K562 (cell line): Measurements from ENCODE around the gene SEZ6. TPM values are rescaled to one million over a fixed set of nuclear protein-coding genes. Genes with fewer than 3 reads are reported as not detected.

Experiments
- FOSL1 ChIP-seq: fragments of 200-800 bp; sonication (Bioruptor generic); conservative IDR thresholded peaks from 2 replicates; pipeline ENCODE4 v1.6.1; 2016; ENCODE audit warnings: missing genetic modification characterization, missing compliant biosample characterization
- HEY1 ChIP-seq: fragments of 250-450 bp; sonication (Bioruptor Pico); IDR thresholded peaks from 2 replicates; pipeline ENCODE4 v1.5.0; 2020; ENCODE audit warnings: mild to moderate bottlenecking, moderate library complexity, borderline replicate concordance
- HNRNPK ChIP-seq: fragments of 200-400 bp; formaldehyde crosslinking; IDR thresholded peaks from one replicate; pipeline ENCODE4 v1.6.1; 2018; ENCODE audit warnings: mild to moderate bottlenecking, low read depth, low read length; ENCODE audit not compliant: poor library complexity, severe bottlenecking
- JUN ChIP-seq, 2 experiments: sonication (generic) in 1 of 2; formaldehyde crosslinking in 1 of 2; IDR thresholded peaks; 2 replicates each; pipeline versions ENCODE4 v1.6.1 to v1.8.0; 2012 to 2022; ENCODE audit warnings: borderline replicate concordance in 2 of 2, mild to moderate bottlenecking in 2 of 2, improper control_type of control experiment in 1 of 2, low read depth in 1 of 2, low read length in 1 of 2, missing genetic modification reagents in 1 of 2
- JUND ChIP-seq, 2 experiments: IDR thresholded peaks; 2 replicates in 1 of 2; 3 replicates in 1 of 2; pipeline ENCODE4 v1.6.1; 2011; ENCODE audit warnings: borderline replicate concordance in 2 of 2, low read depth in 2 of 2, low read length in 2 of 2, improper control_type of control experiment in 1 of 2, missing biosample characterization in 1 of 2, missing genetic modification characterization in 1 of 2, missing genetic modification reagents in 1 of 2
- PTTG1 ChIP-seq: fragments of 450-650 bp; IDR thresholded peaks from 2 replicates; pipeline ENCODE4 v1.6.1; 2016; ENCODE audit warnings: low read depth, mild to moderate bottlenecking, missing genetic modification characterization, missing compliant biosample characterization
- USF1 ChIP-seq: sonication (generic); formaldehyde crosslinking; IDR thresholded peaks from 2 replicates; pipeline ENCODE4 v1.9.0; 2022; ENCODE audit warnings: mild to moderate bottlenecking, missing genetic modification reagents
- ZFP1 ChIP-seq: fragments of 450-650 bp; formaldehyde crosslinking; IDR thresholded peaks from 2 replicates; pipeline ENCODE4 v1.4.0; 2020; ENCODE audit warnings: mild to moderate bottlenecking, mixed read lengths
- ZNF507 ChIP-seq: conservative IDR thresholded peaks from 2 replicates; pipeline ENCODE4 v1.6.1; 2017; ENCODE audit warnings: missing genetic modification characterization, missing compliant biosample characterization
- polyA plus RNA-seq, 8 experiments: library from polyadenylated mRNA; depleted of rRNA in 4 of 8; stranded (reverse) in 5 of 8; unstranded in 3 of 8; fragments of >200 nt; fragmentation: Nextera tagmentation in 2 of 8; fragmentation: Illumina TruSeq in 1 of 8; extraction: Ambion mirVana in 2 of 8; extraction: Trizol in 1 of 8; gene quantifications; 2 replicates each; pipeline versions ENCODE4 v1.2.1 to v1.2.3, GENCODE V29; 2011 to 2014; ENCODE audit warnings: inconsistent platforms in 1 of 8, missing spikeins in 1 of 8
- total RNA-seq, 7 experiments: library from RNA; depleted of rRNA in 6 of 7; stranded (reverse); fragments of >200 nt in 6 of 7; fragmentation: Illumina TruSeq in 2 of 7; extraction: Trizol in 2 of 7; gene quantifications; 2 replicates each; pipeline versions ENCODE4 v1.2.1 to v1.2.3, GENCODE V29; 2011 to 2021; ENCODE audit warnings: low replicate concordance in 1 of 7
- TF ChIP-seq, protein P1 (sequence below): fragments of 450-650 bp; formaldehyde crosslinking; IDR thresholded peaks from 2 replicates; pipeline ENCODE4 v1.4.0; 2020; ENCODE audit warnings: mild to moderate bottlenecking, moderate library complexity
- TF ChIP-seq, protein P2 (sequence below), 2 experiments: fragments of 200-800 bp in 1 of 2; sonication (Bioruptor generic) in 1 of 2; sonication (generic) in 1 of 2; formaldehyde crosslinking in 1 of 2; IDR thresholded peaks in 1 of 2; conservative IDR thresholded peaks in 1 of 2; 2 replicates each; pipeline versions ENCODE4 v1.5.0 to v1.6.1; 2016 to 2020; ENCODE audit warnings: missing compliant biosample characterization in 1 of 2, missing genetic modification characterization in 1 of 2, missing genetic modification reagents in 1 of 2
- TF ChIP-seq, protein P3 (sequence below), 3 experiments: IDR thresholded peaks in 2 of 3; conservative IDR thresholded peaks in 1 of 3; 2 replicates each; pipeline ENCODE4 v1.5.1; 2011 to 2012; ENCODE audit warnings: low read length in 3 of 3, mild to moderate bottlenecking in 3 of 3, control low read depth in 2 of 3, improper control_type of control experiment in 1 of 3, inconsistent platforms in 1 of 3, low read depth in 1 of 3, mixed read lengths in 1 of 3, moderate library complexity in 1 of 3; ENCODE audit not compliant: insufficient read depth in 2 of 3

The SEZ6 gene
- total and polyA plus RNA-seq, 9 of the 15 experiments (the other 6 are each of a cell fraction or from before 2014, with no cell fraction given): not detected

- TF ChIP-seq, protein P1, sequence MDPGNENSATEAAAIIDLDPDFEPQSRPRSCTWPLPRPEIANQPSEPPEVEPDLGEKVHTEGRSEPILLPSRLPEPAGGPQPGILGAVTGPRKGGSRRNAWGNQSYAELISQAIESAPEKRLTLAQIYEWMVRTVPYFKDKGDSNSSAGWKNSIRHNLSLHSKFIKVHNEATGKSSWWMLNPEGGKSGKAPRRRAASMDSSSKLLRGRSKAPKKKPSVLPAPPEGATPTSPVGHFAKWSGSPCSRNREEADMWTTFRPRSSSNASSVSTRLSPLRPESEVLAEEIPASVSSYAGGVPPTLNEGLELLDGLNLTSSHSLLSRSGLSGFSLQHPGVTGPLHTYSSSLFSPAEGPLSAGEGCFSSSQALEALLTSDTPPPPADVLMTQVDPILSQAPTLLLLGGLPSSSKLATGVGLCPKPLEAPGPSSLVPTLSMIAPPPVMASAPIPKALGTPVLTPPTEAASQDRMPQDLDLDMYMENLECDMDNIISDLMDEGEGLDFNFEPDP (CRISPR knock-in tag): no peak
- TF ChIP-seq ZNF507 (tag) (no peak), ZFP1 (no peak), USF1 (CRISPR knock-in tag) (no peak), JUN (IDR thresholded peaks at IDR 0.05; ENCODE audit: borderline replicate concordance, low read depth, low read length) (peak; percentile 25; the same call in 1 of the 2 replicates), JUN (CRISPR knock-in tag; IDR thresholded peaks at IDR 0.05; ENCODE audit: borderline replicate concordance) (no peak), PTTG1 (tag) (no peak), HEY1 (no peak), HNRNPK (peak; percentile 90), FOSL1 (no peak), JUND (IDR thresholded peaks at IDR 0.05; ENCODE audit: borderline replicate concordance, low read depth, low read length) (peak; percentile 30; the same call in 1 of the 2 replicates), JUND (tag; IDR thresholded peaks at IDR 0.05; ENCODE audit: borderline replicate concordance, low read depth, low read length) (no peak)
- TF ChIP-seq, protein P2, sequence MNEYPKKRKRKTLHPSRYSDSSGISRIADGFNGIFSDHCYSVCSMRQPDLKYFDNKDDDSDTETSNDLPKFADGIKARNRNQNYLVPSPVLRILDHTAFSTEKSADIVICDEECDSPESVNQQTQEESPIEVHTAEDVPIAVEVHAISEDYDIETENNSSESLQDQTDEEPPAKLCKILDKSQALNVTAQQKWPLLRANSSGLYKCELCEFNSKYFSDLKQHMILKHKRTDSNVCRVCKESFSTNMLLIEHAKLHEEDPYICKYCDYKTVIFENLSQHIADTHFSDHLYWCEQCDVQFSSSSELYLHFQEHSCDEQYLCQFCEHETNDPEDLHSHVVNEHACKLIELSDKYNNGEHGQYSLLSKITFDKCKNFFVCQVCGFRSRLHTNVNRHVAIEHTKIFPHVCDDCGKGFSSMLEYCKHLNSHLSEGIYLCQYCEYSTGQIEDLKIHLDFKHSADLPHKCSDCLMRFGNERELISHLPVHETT (CRISPR knock-in tag; conservative IDR thresholded peaks at IDR 0.05 in 1 of 2, IDR thresholded peaks at IDR 0.05 in 1 of 2): no peak
- TF ChIP-seq, protein P3, sequence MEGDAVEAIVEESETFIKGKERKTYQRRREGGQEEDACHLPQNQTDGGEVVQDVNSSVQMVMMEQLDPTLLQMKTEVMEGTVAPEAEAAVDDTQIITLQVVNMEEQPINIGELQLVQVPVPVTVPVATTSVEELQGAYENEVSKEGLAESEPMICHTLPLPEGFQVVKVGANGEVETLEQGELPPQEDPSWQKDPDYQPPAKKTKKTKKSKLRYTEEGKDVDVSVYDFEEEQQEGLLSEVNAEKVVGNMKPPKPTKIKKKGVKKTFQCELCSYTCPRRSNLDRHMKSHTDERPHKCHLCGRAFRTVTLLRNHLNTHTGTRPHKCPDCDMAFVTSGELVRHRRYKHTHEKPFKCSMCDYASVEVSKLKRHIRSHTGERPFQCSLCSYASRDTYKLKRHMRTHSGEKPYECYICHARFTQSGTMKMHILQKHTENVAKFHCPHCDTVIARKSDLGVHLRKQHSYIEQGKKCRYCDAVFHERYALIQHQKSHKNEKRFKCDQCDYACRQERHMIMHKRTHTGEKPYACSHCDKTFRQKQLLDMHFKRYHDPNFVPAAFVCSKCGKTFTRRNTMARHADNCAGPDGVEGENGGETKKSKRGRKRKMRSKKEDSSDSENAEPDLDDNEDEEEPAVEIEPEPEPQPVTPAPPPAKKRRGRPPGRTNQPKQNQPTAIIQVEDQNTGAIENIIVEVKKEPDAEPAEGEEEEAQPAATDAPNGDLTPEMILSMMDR (IDR thresholded peaks at IDR 0.05 in 2 of 3, conservative IDR thresholded peaks at IDR 0.05 in 1 of 3; ENCODE audit: insufficient read depth in 2 of 3, low read depth in 1 of 3, low read length in 3 of 3): 0 out of 6 replicates have a peak, but pooled peaks of 1 of the 3 experiments have one; percentile 8
Observed at GRCh38 chr17:28951428-28951990, 54.3 kb downstream of the SEZ6 start, which contains the start of gene PHF12 (continued).
